Head of caudate nucleus (tissue), 42 donors: Measurements from ENCODE around the gene SLC7A5.
A peak's percentile ranks its signal among the peaks of the same experiment; 100 is the strongest.
"Not testable (repeated sequence)": the region's sequence is repeated elsewhere in the genome, so short reads cannot be mapped to it uniquely, and the experiment has no call there.

ENCODE experiments used
- DNase-seq, 42 donors: peaks; one replicate each; pipeline versions ENCODE4 v3.0.0 to v3.0.0-alpha.2; 2020 to 2021; ENCODE audit warnings: mixed read lengths in 7 of 42
- intact Hi-C: fragments of 100-400 bp; cut with DNase I; formaldehyde crosslinking; loops from one replicate; pipeline ENCODE4 v1.15.0; 2022

The SLC7A5 gene

DNA sequence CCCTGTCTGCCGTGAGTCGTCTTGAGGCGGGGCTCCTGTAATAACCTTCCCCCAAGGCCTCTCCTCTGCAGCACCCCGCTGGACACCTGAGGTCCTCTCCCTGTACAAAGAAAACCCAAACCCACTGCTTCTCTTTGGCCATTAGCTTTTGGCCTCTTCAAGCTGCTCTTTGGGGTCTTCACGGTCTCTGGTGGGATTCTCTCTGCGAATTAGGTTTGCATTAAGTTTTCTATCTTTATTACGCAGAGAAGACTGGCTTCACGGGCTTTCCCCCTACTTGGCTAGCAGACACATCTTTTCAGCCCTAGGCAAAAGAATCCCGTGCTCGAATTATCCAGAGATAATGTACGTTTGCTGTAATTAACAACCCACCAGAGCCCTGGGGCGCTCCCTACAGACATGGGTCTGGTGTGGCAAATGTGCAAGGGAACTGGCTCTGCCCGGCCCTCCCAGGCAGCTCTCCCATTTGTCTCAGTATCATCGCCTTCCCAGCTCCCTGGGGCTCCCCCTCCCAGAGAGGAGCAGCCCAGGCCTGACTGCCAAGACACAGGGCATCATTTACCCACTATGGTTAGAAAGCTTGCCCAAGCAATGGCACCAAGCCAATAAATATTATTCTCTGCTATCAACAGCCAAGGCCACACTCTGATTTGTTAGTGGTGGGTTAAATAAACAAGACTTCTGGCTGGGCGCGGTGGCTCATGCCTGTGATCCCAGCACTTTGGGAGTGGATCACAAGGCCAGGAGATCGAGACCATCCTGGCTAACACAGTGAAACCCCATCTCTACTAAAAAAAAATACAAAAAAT, 78.8 kb downstream of the SLC7A5 start:
- peak in 16 of 42 donors; percentile 7 to 54 (median 26) for DNase-seq
- intact Hi-C loops = no loop called here

DNA sequence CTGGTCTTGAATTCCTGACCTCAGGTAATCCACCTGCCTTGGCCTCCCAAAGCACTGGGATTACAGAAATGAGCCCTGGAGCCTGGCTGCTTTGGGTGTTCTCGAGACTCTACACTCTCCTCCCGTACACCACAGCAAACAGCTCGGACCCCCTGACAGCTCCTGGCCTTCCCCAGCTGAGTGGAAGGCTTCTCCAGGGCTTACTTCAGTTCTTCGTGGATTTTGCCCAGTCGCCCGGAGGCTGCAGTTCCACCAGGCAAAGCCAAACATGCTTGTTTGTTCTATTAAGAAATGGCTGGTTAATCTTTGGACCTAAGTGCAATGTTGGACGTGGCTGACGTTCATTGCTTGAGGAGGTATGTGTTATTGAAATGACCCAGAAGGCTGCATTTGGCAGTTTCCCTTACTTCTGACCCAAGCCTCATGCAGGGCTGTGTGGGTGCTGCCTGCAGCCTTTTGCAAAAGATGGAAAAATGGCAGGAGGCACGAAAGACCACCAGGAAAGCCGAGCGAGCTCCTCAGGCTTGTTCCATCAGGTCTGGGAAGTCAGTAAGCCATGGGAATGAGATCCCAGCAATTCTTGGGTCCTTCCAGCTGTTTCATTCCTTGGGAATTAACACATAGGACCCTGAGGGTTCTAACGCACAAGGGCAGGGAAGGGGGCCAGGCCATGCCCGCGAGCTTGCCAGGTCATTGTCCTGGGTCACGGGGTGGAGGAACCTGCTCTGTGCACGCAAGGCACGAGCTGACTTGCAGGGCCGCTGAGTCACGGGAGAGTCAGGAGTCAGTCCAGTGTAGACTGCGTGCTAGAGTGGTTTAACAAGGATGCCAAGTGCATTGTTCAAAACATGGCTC, 79.6 kb downstream of the SLC7A5 start:
- DNase-seq = no peak

DNA sequence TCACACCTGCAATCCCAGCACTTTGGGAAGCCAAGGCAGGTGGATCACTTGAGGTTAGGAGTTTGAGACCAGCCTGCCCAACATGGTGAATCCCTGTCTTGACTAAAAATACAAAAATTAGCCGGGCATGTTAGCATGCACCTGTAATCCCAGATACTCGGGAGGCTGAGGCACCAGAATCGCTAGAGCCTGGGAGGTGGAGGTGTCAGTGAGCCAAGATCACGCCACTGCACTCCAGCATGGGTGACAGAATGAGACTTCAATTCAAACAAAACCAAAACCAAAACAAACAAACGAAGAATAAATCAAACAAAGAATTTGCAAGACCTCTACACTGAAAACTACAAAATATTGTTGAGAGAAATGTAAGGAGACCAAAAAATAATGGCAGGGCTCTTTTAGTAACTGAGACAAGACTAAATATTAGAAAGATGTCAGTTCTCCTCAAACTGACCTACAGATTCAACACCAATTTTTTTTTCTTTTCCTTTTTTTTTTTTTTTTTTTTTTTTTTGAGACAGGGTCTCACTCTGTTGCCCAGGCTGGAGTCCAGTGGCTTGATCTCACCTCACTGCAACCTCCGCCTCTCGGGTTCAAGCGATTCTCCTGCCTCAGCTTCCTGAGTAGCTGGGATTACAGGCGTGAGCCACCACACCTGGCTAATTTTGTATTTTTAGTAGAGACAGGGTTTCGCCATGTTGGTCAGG, 80.4 kb downstream of the SLC7A5 start:
- DNase-seq, intact Hi-C loops: not testable (repeated sequence)

More for the DNA sequence above, 79.6 kb downstream of the SLC7A5 start:
- intact Hi-C loops = no loop called here

DNA sequence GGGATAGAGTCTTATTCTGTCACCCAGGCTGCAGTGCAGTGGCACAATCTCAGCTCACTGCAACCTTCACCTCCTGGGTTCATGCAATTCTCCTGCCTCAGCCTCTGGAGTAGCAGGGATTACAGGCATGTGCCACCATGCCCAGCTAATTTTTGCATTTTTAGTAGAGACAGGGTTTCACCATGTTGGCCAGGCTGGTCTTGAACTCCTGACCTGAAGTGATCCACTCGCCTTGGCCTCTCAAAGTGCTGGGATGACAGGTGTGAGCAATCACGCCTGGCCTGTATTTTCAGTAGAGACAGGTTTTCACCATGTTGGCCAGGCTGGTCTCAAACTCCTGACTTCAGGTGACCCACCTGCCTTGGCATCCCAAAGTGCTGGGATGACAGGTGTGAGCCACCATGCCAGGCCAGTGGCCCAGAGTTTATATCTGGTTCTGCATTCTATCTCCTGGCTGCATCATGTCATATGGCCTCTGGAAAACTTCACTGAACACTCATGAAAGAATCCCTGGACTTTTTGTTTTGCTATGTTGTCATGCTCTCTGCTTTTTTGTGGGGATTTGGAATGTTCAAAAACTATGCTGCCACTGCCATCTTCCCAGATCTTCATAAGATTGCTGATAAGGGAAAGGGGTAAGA, 81.7 kb downstream of the SLC7A5 start:
- DNase-seq, intact Hi-C loops: not testable (repeated sequence)

DNA sequence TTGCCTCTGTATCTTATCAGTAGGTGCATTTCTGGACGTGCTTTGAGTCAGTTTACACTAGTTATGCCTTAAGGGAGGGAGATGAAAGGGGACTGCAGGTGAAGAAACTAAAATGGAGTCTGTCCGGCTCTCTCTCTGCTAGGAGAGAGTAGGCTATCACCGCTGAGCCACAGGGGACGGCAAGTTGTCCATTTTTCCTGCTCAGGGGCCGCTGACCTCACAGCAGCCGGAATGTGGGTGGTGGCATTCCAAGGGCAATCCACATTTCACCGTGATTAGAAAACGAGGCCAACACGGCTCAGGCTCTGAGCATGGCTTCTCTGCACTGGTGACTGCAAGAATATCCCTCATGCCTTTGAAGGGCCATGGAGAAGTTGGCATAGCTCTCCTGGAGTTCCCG, 84.5 kb downstream of the SLC7A5 start:
- intact Hi-C loops = no loop called here

DNA sequence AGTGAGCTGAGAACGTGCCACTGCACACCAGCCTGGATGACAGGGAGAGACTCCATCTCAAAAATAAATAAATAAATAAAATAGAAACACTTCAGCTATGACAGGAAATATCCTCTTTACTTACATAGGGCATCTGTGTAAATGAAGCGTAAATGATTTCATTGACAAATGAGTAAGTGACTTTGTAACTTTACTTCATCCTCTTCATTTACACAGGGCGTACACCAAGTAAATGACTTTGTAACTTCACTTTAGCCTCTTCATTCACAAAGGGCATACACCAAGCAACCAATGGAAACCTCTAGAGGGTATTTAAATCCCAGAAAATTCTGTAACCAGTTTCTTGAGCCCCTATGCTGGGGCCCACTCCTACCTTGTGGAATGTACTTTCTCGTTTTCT, 87.3 kb downstream of the SLC7A5 start:
- no peak for DNase-seq
- intact Hi-C loops = no loop called here

More for the DNA sequence above, 84.5 kb downstream of the SLC7A5 start:
- no peak for DNase-seq

DNA sequence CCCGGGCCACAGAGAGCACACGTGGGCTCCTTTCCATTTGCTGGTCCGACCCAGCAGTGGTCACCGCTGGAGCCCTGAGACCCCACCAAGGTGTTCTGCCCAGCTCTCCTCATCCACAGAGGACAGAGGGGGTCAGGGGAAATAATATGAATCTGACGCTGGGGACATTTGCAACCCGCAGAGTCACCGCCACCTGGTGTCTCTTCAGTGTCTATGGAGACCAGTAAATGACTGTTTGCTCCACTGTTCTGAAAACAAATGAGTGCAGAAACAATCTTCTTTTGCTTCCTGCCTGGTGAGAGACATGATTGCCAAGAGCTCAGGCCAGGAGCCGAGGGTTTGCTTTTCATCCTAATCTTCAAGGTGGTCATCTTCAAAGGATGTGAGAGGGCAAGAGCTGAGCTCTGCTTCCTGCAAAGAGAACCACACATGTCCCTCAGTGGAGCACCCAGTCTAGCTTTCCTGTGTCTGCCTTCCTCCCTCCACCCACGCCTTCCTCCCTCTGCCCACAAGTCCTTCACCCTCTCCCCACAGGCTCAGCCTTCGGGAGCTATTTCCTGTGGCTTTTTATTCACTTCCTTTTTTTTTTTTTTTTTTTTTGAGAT, 88.8 kb downstream of the SLC7A5 start:
- intact Hi-C loops = no loop called here
- DNase-seq = peak in 29 of 42 donors; percentile 23 to 69 (median 42)
